Measurements from ENCODE around the gene MCC.

- no peak for TF ChIP-seq POLR2A (IDR thresholded peaks at IDR 0.05)
- no peak for TF ChIP-seq CTCF (IDR thresholded peaks at IDR 0.05)
Measured at GRCh38 chr5:113223315-113223714, 264.9 kb downstream of the MCC start.
